Measurements from ENCODE around the gene TIAM1.

Gene TIAM1

GRCh38 chr21:31354604-31355443, 10.8 kb upstream of the TIAM1 start:
- Histone ChIP-seq H3K9me3 (ENCODE audit: insufficient read depth, low read length, severe bottlenecking) (no peaks in the 10 kb centered on the region), H3K4me2 (ENCODE audit: insufficient read depth, low read length) (peak overlapping the region; percentile 42), H3K4me1 (ENCODE audit: insufficient read depth, low read length) (peaks cover 34% of the 10 kb centered on the region), H3K4me3 (ENCODE audit: low read depth in 1 of 2, low read length in 2 of 2) (0 out of 4 replicates have a peak overlapping the region, but pooled peaks of 1 of the 2 experiments have one; percentile 27), H4K20me1 (ENCODE audit: insufficient read depth, low read length) (peaks cover 28% of the 10 kb centered on the region; the same call in 1 of the 2 replicates), H3K36me3 (ENCODE audit: insufficient read depth, low read length) (no peaks in the 10 kb centered on the region), H3K79me2 (ENCODE audit: insufficient read depth, low read length) (peaks cover 4% of the 10 kb centered on the region), H3K9ac (ENCODE audit: low read depth, low read length) (peak overlapping the region; percentile 24; the same call in 1 of the 2 replicates), H3K27ac (ENCODE audit: low read length) (peak overlapping the region; percentile 75), H2AFZ (ENCODE audit: low read depth, low read length) (no peak overlapping the region), H3K27me3 (ENCODE audit: insufficient read depth, low read length, poor library complexity) (no peaks in the 10 kb centered on the region)
- DNase-seq = peak; percentile 89
- no peak for TF ChIP-seq EZH2 (IDR thresholded peaks at IDR 0.05; ENCODE audit: borderline replicate concordance, low read depth, low read length, severe bottlenecking)
- TF ChIP-seq CTCF (IDR thresholded peaks at IDR 0.05; ENCODE audit: borderline replicate concordance, extremely low read depth, low read length, poor library complexity, severe bottlenecking) = no peak
- peak; percentile 95 for ATAC-seq (ENCODE audit: insufficient read depth, low read depth)

- H4K20me1 ChIP-seq (ENCODE audit: insufficient read depth, low read length) = peaks cover 28% of the 10 kb centered on the region; the same call in 1 of the 2 replicates
- no peak for TF ChIP-seq EZH2 (IDR thresholded peaks at IDR 0.05; ENCODE audit: borderline replicate concordance, low read depth, low read length, severe bottlenecking)
- no peak for TF ChIP-seq CTCF (IDR thresholded peaks at IDR 0.05; ENCODE audit: borderline replicate concordance, extremely low read depth, low read length, poor library complexity, severe bottlenecking)
- no peaks in the 10 kb centered on the region for H3K27me3 ChIP-seq (ENCODE audit: insufficient read depth, low read length, poor library complexity)
- H3K9me3 ChIP-seq (ENCODE audit: insufficient read depth, low read length, severe bottlenecking) = no peaks in the 10 kb centered on the region
- DNase-seq (no peak), ATAC-seq (ENCODE audit: insufficient read depth, low read depth) (no peak)
- no peak overlapping the region for H3K9ac ChIP-seq (ENCODE audit: low read depth, low read length)
- H3K36me3 ChIP-seq (ENCODE audit: insufficient read depth, low read length) = no peaks in the 10 kb centered on the region
- 0 out of 4 replicates have a peak overlapping the region, but pooled peaks of 1 of the 2 experiments have one; percentile 19 for H3K4me3 ChIP-seq (ENCODE audit: low read depth in 1 of 2, low read length in 2 of 2)
- peak overlapping the region; percentile 42 for H3K4me2 ChIP-seq (ENCODE audit: insufficient read depth, low read length)
- H2AFZ ChIP-seq (ENCODE audit: low read depth, low read length) = no peak overlapping the region
- H3K79me2 ChIP-seq (ENCODE audit: insufficient read depth, low read length) = peaks cover 4% of the 10 kb centered on the region
- H3K27ac ChIP-seq (ENCODE audit: low read length) = peak overlapping the region; percentile 75
- peaks cover 34% of the 10 kb centered on the region for H3K4me1 ChIP-seq (ENCODE audit: insufficient read depth, low read length)
Measured at GRCh38 chr21:31354122-31354521, 10.1 kb upstream of the TIAM1 start.

- Histone ChIP-seq H4K20me1 (ENCODE audit: insufficient read depth, low read length) (peaks cover 23% of the 10 kb centered on the region; the same call in 1 of the 2 replicates), H3K4me1 (ENCODE audit: insufficient read depth, low read length) (peaks cover 34% of the 10 kb centered on the region), H3K36me3 (ENCODE audit: insufficient read depth, low read length) (no peaks in the 10 kb centered on the region), H3K27ac (ENCODE audit: low read length) (no peak overlapping the region), H3K4me2 (ENCODE audit: insufficient read depth, low read length) (no peak overlapping the region), H3K27me3 (ENCODE audit: insufficient read depth, low read length, poor library complexity) (no peaks in the 10 kb centered on the region), H3K9ac (ENCODE audit: low read depth, low read length) (no peak overlapping the region), H2AFZ (ENCODE audit: low read depth, low read length) (no peak overlapping the region), H3K4me3 (ENCODE audit: low read depth in 1 of 2, low read length in 2 of 2) (no peak overlapping the region), H3K79me2 (ENCODE audit: insufficient read depth, low read length) (peaks cover 3% of the 10 kb centered on the region), H3K9me3 (ENCODE audit: insufficient read depth, low read length, severe bottlenecking) (no peaks in the 10 kb centered on the region)
- ATAC-seq (ENCODE audit: insufficient read depth, low read depth) (no peak), DNase-seq (no peak)
- TF ChIP-seq CTCF (IDR thresholded peaks at IDR 0.05; ENCODE audit: borderline replicate concordance, extremely low read depth, low read length, poor library complexity, severe bottlenecking) = no peak
- TF ChIP-seq EZH2 (IDR thresholded peaks at IDR 0.05; ENCODE audit: borderline replicate concordance, low read depth, low read length, severe bottlenecking) = no peak
Measured at GRCh38 chr21:31352836-31353235, 8.8 kb upstream of the TIAM1 start.

Measured in DND-41 (cell line).